GM19463 (cell line): ENCODE measurements around the gene RBFOX2.
"Not testable (repeated sequence)": the region's sequence is repeated elsewhere in the genome, so short reads cannot be mapped to it uniquely, and the experiment has no call there.

Experiments used
- ATAC-seq: cut with Tn5 transposase; IDR thresholded peaks from one replicate; pipeline ENCODE4 v1.9.1; 2021; ENCODE audit warnings: mild to moderate bottlenecking, moderate library complexity; ENCODE audit not compliant: unreplicated experiment

RBFOX2 gene

GRCh38 chr22:35795476-35795875 is 233.1 kb downstream of the RBFOX2 start:
- ATAC-seq = no peak

- no peak for ATAC-seq
These were observed 236.1 kb downstream of the RBFOX2 start for GRCh38 chr22:35792506-35792905.

GRCh38 chr22:35791788-35792187 is 236.8 kb downstream of the RBFOX2 start:
- not testable (repeated sequence) for ATAC-seq

- ATAC-seq = no peak
These were observed 243.3 kb downstream of the RBFOX2 start for GRCh38 chr22:35785181-35785923.

- ATAC-seq = no peak
These were observed 244.0 kb downstream of the RBFOX2 start for GRCh38 chr22:35784633-35785032.

GRCh38 chr22:35783943-35784614 is 244.5 kb downstream of the RBFOX2 start:
- no peak for ATAC-seq

GRCh38 chr22:35782504-35782903 is 246.1 kb downstream of the RBFOX2 start:
- ATAC-seq = no peak

- no peak for ATAC-seq
These were observed 246.7 kb downstream of the RBFOX2 start for GRCh38 chr22:35781898-35782297.

- no peak for ATAC-seq
These were observed 251.2 kb downstream of the RBFOX2 start for GRCh38 chr22:35777335-35777975.

GRCh38 chr22:35775339-35775738 is 253.3 kb downstream of the RBFOX2 start:
- no peak for ATAC-seq

- no peak for ATAC-seq
These were observed 258.6 kb downstream of the RBFOX2 start for GRCh38 chr22:35769974-35770373.

GRCh38 chr22:35766654-35767580 is 261.7 kb downstream of the RBFOX2 start:
- no peak for ATAC-seq

- no peak for ATAC-seq
These were observed 267.6 kb downstream of the RBFOX2 start for GRCh38 chr22:35761037-35761436.

GRCh38 chr22:35758394-35758793 is 270.2 kb downstream of the RBFOX2 start:
- no peak for ATAC-seq

GRCh38 chr22:35756722-35757121 is 271.9 kb downstream of the RBFOX2 start:
- ATAC-seq = no peak

- ATAC-seq = no peak
These were observed 273.9 kb downstream of the RBFOX2 start for GRCh38 chr22:35754761-35755160.

- no peak for ATAC-seq
These were observed 275.8 kb downstream of the RBFOX2 start for GRCh38 chr22:35752863-35753189.

- no peak for ATAC-seq
These were observed 276.4 kb downstream of the RBFOX2 start for GRCh38 chr22:35752006-35752862.

GRCh38 chr22:35749808-35750207 is 278.8 kb downstream of the RBFOX2 start:
- peak; percentile 87 for ATAC-seq
